NCI-H2196 treated with DMSO at 0.1 percent for 48 hours (cell line): ENCODE results near the gene CCBE1.
"Not testable (repeated sequence)": the region's sequence is repeated elsewhere in the genome, so short reads cannot be mapped to it uniquely, and the experiment has no call there.

Source experiments
- DNase-seq: peaks from one replicate; lab custom pipeline; 2025; ENCODE audit not compliant: unreplicated experiment; lab: John Stamatoyannopoulos, UW

Gene CCBE1

DNA sequence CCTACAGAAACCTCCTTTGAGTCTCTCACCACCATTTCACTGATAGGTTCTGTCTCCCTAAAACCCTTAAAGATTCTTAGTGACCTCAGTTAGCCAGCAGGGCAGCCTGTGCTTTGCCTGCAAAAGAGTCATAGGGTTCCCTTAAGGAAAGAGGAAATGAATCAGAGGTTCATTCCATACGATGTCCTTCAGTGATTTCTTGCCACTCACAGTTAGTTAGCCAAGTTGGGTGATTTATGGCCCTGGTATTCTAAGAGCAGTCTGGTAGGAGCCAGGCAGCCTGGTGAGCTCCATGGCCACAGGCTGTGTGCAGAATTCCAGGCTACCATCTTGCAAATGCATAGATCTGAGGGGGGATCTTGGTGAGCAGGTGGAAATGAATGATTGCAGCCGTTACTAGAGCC lies 18.7 kb upstream of the CCBE1 start:
- no peak for DNase-seq

DNA sequence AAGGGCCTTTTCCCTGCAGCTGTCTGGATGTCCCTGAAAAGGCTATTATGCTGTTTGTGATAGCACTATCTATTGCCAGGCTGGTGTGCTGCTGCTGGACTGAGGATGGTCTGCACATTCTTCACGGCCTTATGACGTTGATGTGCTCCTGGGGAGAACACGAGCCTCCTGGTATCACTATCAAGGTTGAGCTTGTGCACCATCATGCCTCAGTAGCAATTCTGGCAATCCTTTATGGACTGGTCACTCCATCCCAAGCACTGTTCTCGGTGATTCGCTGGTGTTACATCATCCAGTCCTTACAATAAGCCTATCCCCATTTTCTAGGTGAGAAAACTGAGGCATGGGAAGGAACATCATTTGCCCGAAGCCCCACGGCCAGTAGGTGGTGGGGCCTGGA lies 18.2 kb upstream of the CCBE1 start:
- no peak for DNase-seq

DNA sequence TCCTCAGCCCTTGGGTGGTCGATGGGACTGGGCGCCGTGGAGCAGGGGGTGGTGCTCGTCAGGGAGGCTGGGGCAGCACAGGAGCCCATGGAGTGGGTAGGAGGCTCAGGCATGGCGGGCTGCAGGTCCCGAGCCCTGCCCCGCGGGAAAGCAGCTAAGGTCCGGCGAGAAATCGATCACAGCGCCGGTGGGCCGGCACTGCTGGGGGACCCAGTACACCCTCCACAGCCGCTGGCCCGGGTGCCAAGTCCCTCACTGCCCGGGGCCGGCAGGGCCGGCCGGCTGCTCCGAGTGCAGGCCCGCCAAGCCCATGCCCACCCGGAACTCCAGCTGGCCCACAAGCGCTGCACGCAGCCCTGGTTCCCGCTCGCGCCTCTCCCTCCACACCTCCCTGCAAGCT lies 16.9 kb upstream of the CCBE1 start:
- DNase-seq: not testable (repeated sequence)

DNA sequence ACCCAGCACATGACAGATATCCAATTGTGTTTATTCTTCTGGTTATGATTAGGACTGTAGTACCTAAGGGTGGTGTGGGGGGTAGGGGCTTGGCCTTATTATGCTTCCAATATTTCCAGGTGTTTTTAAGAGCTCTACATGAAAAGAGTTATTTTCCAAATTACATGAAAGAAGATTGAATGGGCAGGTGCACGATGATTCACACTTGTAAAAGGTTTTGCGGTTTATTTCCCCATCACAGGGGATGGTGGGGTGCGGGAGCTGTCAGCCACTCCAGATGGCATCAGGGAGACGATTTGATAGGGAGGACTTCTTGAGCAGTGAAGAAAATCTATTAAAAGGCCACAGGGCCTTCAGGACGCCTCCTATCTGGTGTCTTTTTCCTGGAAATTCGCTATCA lies 15.1 kb upstream of the CCBE1 start:
- DNase-seq: no peak

DNA sequence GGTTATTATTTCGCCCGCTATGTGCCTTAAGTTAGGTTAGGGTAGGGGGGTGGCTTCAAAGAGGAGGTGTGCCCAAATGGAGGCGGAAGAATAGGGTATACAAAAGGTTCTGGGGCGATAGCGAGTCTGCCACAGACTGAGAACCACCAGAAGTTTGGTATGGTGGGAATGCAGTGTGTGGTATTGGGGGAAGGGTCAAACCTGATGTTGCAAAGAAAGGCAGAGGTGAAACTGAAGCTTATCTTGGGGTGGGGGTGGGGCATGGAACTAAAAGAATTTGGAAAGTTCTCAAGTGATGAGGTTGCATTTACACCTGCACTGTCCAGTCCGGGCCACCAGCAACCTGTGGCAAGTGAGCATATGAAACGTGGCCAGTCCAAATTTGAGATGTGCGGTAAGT lies 11.8 kb upstream of the CCBE1 start:
- DNase-seq: no peak

DNA sequence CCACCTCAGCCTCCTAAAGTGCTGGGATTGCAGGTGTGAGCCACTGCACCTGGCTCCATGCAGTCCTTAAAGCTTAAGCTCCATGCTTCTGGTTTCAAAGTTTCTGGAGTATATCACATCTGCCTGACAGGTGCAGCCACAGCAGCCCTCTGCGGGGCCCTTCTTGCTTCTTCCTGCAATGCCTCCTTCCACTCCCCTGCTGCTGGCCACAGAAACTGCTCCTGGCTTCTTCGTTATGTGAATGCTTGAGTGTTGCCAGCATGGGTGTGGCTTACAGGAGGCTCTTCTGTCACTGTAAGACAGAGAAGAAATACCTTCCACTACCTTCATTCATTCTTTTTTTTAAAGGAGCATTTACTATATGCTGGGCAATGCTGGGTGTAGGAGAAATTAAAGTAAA lies 10.1 kb upstream of the CCBE1 start:
- DNase-seq: no peak

DNA sequence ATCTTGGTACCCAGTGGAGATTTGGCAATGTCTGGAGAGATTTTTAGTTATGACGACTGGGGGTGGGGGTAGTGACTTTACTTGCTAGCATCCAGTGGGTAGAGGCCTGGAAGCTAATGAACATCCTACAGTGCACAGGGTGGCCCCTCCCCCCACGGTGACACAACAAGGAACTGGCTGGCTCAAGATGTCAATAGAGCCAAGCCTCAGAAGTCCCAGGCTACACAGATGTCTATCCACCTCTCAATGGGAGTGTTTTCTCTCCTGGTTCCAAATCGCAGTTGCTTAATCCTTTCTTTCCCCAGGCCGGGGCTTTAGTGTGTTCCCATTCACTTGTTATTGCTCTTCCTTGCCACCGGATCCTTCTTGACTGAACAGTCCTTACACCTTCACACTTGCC lies 9.3 kb upstream of the CCBE1 start:
- no peak for DNase-seq

DNA sequence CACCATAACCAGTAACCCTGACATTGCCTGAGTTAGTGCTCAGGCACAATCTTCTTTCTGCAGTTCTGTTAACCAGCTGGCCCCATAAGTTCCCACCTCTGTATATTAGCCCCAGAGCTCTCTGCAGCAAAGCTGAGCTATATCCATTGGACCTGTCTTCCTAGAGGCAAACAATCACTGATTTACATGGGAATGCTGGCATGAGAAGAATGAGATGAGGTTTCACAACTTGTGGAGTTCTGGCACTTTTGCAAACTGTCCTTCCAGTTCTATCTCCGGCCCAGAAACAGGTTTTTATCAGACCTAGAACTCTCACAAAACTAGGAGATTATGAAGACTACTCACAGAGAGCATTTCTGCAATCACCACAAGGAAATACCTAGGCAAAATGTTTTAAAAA lies 7.9 kb upstream of the CCBE1 start:
- DNase-seq: no peak

DNA sequence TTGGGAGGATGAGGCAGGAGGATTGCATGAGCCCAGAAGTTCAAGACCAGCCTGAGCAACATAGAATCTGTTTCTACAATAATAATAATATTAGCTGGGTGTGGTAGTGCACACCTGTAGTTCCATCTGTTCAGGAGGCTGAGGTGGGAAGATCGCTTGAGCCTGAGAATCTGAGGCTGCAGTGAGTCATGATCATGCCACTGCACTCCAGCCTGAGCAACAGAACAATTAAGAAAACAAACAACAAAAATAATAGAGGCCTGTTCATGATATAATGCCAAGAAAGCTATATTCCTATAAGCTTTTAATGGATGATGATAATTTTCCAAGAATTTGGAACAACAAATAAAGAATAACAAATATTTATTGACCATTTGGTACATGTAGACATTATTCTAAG lies 6.9 kb upstream of the CCBE1 start:
- DNase-seq: no peak

DNA sequence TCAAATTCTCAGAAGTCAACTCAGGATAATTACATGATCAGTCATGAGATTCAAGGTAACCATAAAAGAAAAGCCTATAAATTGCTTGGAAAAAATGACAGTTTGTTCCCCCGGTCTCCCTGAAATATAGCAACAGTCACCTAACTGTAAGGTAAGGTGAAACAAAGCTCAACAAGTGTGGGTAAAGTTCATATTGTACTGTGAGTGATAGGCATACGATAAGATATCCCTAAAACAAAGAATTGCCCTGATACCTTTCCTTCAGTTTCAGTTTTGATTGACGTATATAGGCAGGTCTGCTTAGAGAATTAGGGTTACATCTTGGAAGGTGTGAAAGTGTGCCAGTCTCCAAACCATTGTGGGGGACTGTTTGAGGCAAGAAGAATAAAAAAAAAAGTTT lies 4.0 kb upstream of the CCBE1 start:
- DNase-seq: no peak

DNA sequence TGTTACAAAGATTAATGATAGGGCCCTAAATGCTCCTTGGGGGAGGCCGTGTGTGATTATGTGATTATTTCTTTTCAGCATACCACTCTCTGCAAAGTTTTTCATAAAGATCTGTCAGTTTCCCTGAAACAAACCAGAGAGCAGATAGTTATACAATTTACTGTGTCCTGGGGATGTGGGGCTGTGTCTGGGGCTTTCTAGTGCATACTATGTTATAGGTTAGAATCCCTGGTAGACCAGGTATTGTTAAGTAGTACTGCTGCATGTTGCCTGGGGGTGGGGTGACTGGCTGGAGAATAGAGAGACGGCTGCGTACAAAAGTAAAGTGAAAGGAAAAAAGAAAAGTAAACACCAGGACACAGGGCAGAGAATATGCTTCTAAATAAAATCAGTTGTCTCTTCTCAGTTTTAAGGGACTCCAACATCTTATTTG lies 3.3 kb upstream of the CCBE1 start:
- DNase-seq: no peak

DNA sequence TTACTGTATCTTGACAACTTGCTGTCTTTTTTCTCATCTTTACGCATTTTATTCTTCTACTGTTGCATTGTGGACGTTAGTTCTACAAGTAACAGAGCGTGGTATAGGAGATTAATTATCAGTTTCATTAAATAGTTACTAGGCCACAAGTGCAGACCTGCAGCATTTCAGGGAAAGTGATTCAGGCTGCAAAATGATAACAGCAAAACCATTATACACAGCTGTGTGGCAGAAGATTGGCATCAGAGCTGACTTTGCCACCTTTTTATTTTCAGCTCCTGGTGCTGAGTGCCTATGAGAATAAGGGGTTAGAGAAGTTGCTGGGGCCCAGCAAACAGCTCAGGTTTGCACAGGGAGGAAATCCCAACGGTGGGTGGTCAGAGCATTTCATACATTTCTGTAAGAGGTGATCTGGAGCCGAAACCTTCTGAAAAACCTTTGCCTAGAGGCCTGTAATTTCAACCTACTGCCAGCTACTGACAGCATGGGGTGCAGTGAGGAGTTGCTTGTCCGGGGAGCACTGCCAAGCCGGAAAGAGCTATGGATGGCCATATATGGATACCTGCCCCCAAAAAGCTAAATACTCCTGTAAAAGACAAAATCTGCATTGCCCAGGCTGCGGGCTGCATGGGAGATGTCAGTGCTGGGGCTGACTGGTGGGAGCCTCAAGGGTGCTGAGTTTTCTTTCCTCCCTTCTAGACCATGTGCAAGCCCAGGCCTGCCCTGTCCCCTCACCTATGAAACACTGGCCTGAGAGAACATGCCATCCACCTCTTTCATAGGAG lies 2.7 kb upstream of the CCBE1 start:
- DNase-seq: no peak

DNA sequence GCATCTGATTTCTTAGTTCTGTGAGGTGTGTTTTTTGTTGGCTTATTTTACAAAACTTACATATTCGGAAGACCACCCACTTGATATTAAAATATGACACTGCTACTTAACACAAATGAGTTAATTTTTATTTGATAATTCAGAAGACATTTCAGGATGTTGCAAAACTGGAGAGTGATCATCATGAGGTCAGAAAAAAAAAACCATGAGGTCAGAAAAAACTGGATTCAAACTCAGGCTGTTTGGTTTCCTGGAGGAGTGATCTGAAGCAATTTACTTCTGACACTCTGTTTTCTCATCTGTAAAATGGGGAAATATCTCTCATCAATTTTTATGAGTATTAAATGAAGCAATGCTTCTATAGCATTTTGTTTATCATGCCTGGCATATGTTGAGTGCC lies 1.8 kb upstream of the CCBE1 start:
- DNase-seq: no peak

DNA sequence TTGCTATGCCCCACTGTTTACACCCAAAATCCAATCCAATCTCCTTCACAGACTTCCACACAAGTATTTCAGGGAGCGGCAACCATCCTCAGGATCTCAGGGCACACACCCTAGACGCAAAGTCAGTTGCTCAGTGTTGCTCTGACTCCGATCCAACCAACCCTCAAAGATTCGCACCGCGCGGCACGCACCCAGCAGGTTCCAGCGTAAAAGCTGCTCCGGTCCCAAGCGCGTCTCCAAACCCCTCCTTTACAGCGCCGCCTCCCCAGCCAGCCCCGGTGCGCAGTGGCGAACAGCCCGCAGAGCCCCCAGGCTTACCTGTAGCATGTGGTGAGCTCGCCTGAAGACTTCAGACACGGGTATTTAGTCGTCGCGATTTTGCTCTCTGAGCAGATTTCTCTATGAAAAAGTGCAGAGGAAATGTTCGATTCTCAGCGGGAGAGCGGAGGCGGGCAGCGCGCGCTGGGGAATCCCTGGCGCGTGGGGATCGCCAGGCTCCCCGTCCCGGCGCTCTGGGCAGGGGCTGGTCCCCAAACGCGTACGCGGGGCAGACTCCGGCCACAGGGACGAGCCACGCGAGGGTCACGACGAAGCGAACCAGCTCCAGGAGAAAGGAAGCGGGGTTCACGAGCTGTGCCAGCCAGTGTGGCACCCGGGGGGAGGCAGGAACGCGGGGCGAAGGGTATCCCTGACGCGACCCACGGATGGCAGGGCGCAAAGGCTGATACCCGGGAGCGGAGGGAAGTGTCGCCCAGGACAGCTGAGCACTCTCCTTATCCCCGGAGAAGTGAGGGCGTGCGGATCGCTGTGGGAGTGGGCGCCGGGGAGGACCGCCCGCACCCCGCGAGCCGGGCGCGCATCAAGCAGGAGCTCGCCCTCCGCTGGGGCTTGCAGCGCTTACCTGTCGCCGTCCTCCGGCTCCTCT lies 650 bp downstream of the CCBE1 start:
- DNase-seq: no peak

DNA sequence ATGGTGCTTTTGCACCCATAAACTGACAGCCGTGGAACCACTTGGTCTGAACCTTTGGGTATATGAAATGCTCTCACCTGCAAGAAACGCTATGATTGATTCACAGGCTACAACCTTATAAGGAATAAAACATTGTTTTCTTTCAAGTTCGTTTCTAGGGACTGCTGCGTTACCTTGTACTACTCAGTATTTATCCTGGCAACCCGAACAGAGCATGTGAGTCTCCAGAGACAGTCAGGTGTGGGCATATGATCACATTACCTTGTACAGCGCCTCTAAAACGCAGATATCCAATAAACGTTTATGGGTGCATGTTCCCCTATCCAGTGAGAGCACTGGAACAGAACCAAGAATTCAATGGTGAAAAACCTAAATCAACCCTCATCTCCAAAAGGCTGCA lies 1.7 kb downstream of the CCBE1 start:
- DNase-seq: no peak

DNA sequence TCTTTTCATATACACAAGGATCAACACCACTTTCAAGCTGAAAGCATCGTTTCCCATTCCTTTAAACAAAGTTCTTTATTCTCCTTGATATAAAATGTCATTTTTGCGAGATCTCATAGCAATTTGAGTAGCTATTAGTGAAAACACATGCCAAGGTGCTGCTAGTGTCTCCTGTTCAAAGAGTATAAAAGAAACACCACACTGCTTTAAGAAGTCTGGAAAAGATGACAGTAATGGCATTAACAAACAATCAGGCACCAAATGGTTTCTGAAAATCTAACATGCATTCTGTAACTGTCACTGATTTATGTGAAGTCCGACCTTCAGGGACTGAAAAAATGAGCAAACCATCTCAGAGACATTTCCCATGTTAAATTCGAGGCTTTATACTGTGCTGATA lies 2.4 kb downstream of the CCBE1 start:
- no peak for DNase-seq

DNA sequence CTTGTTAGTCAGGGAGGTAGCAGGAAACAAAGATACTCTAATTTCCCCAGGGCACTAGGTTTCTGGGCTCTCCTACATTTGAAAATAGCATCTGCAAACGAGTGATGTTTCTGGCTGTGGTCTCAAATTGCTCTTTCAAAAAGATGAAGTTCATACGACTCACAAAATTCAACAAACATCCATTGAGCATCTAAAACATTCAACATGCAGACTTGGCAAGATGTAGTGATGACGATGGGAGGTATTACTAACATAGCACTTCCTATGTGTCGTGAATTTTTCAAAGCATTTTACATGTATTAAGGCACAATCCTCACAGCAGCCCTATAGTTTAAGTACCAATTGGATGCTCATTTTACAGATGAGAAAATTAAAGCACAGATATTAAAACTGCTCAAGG lies 5.2 kb downstream of the CCBE1 start:
- no peak for DNase-seq

DNA sequence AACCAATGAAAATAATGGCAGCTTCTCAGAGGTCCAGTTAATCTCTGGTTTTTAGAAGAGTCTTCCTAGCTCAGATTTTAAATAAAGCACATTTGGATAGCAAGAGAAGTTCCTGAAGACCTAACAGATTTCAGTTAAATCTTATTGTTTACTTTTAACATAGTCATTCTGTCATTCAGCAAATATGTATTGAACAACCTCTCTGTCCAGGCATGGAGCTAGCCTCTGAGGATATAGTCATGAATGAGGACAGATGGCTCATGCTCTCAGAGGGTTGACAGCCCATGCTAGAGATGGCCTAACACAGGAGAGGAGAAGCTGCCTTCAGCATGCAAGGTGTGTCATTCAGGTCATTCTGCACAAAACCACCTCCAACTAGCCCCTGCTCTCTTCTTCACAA lies 6.2 kb downstream of the CCBE1 start:
- peak; percentile 66 for DNase-seq

DNA sequence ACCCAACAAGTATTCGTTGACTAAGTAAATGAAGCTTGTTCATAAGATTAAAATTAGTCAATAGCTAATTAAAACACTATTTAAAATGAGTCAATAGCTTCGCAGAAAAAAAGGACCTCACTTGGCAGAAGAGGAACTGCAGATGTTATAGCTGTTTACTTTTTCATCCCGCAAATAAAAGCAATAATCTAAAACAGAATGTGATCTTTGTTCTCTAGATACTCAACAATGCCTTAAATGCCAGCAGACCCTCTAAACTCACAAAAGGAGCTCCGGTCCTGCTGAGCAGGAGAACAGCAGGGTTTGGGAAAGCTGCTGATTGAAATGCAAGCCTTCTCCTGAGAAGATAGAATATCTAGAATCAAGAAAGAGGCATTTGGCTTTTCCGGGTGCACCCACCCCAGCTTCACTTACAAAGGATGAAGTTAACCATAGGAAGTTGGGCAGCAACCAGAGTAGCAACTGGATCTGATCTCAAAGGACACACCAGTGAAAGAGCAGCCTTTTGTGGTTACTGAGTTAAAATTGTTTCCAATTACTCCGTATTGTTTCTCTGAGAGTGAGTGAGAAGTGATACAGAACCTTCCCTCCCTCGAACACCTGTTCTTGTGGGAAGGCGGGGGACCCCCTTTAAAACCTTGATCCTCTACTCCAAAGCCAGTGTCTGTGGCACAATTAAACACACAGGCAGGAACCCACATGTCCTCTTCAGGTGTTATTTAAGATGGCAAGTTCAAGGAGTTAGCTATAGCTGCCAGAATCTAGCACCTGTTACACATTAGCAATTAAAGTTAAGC lies 6.8 kb downstream of the CCBE1 start:
- peak; percentile 66 for DNase-seq

DNA sequence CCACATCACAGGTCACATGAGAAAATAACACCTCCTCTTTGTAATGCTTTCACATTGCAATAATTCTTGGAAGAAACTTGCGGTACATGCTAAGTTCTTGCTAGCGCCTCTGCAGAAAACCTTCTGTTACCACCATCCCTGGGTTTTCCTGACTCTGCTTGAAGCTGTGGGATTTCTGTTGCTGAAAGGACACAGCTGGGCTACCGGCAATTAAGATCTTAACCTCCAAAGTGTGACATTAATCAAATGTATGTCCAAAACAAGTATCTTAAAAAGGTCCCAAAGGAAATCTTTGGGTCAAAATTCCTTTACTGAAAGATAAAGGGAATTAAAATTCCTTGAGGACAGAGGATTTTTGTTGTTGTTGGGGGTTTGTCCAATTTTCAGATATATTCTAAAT lies 7.5 kb downstream of the CCBE1 start:
- DNase-seq: no peak

DNA sequence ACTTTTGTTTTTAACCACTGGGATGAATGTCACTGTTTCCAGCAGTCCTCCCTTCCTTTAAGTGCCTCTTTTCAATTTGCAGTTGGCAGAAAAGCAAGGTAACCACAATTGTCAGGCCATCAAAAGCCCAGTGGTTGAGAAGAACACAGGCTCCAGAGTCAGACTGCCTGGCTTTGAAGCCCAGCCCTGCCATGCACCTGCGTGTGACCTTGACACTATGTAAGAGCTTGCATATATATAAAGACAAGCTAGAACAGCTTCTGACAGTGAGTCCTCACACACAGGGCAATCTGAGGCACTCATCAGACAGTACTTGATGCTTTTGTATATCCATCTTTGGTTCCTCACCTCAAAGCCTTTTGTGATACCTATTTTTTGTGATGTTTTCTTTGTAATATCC lies 11.0 kb downstream of the CCBE1 start:
- DNase-seq: no peak

DNA sequence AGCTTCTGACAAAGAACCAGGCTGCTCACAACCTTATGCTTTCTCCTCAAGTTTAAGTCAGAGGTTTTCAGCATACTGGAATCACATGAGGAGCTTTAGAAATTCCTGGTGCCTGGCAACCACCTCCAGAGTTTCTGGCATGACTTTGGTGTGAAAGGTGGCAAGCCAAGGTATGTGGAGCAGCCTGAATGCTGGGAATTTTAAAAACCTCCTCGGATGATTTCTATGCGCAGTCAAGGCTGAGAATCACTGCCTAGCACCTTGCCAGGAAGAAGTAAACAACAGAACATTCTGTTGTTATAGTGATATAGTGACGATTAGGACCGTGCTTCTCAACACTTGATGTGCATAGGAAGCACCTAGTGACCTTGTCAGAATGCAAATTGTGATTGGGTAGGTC lies 11.7 kb downstream of the CCBE1 start:
- DNase-seq: no peak
